Right cardiac atrium (tissue), 5 donors: ENCODE data around the gene RBKS. TPM values are rescaled to one million over a fixed set of nuclear protein-coding genes. Genes with fewer than 3 reads are reported as not detected.
"Not testable (repeated sequence)": the region's sequence is repeated elsewhere in the genome, so short reads cannot be mapped to it uniquely, and the experiment has no call there.

ENCODE experiments used
- ATAC-seq, 2 donors: fragments of 200-7000 bp; cut with Tn5 transposase; one replicate each; pipeline versions ENCODE4 v1.8.0 to v1.9.1; 2020; ENCODE audit warnings: moderate library complexity in 2 of 2, mild to moderate bottlenecking in 1 of 2
- DNase-seq, 3 donors: peaks; one replicate each; pipeline ENCODE4 v3.0.0-alpha.2; 2020
- H3K27ac ChIP-seq: one replicate; pipeline ENCODE4 v1.5.1; 2013; ENCODE audit warnings: mild to moderate bottlenecking, low read length, control low read depth, moderate library complexity
- H3K27me3 ChIP-seq: one replicate; pipeline ENCODE4 v1.6.1; 2013; ENCODE audit not compliant: control insufficient read depth, insufficient read depth
- H3K4me1 ChIP-seq: one replicate; pipeline ENCODE4 v1.6.1; 2013; ENCODE audit warnings: low read length; ENCODE audit not compliant: control insufficient read depth, insufficient read depth
- H3K4me3 ChIP-seq: one replicate; pipeline ENCODE4 v1.5.1; 2013; ENCODE audit warnings: low read length, control low read depth
- H3K9me3 ChIP-seq: one replicate; pipeline ENCODE4 v1.6.1; 2013; ENCODE audit warnings: low read length; ENCODE audit not compliant: control insufficient read depth
- WGBS: extraction: QIAGEN DNeasy Blood & Tissue Kit; methylation state at CpG from one replicate; pipeline ENCODE4 v1.1.7; 2013; 5-methylcytosine and 5-hydroxymethylcytosine counted together
- intact Hi-C, 4 donors: fragments of 100-400 bp; cut with DNase I; formaldehyde crosslinking; loops; one replicate each; pipeline versions ENCODE4 v1.11.0 to v1.14.0; 2022 to 2023
- polyA plus RNA-seq: library from polyadenylated mRNA; stranded (reverse); fragments of 200-250 nt; gene quantifications from one replicate; pipeline ENCODE4 v1.2.3, GENCODE V29; 2013
- total RNA-seq, 4 donors: library from RNA; stranded (reverse); fragmentation: NEBNext Ultra II Directional; extraction: Animal tissue kit (Norgen Biotek cat#: 25700); gene quantifications; one replicate each; pipeline ENCODE4 v1.2.1, GENCODE V29; 2021
- donor health status: healthy with polysubstance abuse.
- donor health status: DM: no; HTN: yes; CAD: no.
- donor health status: DM: no; HTN: no; CAD: no.
- donor health status: DM: no; HTN: yes; CAD: no; lungs with severe emphysema.
- donor health status: DM: yes; HTN: yes; CAD: no.

The RBKS gene
- total and polyA plus RNA-seq, 5 donors: 1.4 to 3.9 (median 2.6) TPM

- intact Hi-C loops: no loop called here
- WGBS: 89% methylated on average over 3 of the region's 3 CpGs
- no peak overlapping the region for H3K27ac ChIP-seq
These were observed 127.0 kb downstream of the RBKS start for GRCh38 chr2:27762951-27763906.

GRCh38 chr2:27756544-27757498, 133.4 kb downstream of the RBKS start:
- peak; percentile 69 to 78 (median 78) for DNase-seq
- Histone ChIP-seq H3K27ac (no peak overlapping the region), H3K27me3 (no peaks in the 10 kb centered on the region), H3K4me1 (no peaks in the 10 kb centered on the region), H3K4me3 (no peak overlapping the region), H3K9me3 (no peaks in the 10 kb centered on the region)
- intact Hi-C loops: loop anchor here in 2 of 4 donors (10.0 kb wide), 2 partner anchors 638 to 698 kb away; partner anchors contain the start of gene FOSL2 (in 2 of the 2)
- ATAC-seq: peak; percentile 68 to 83
- 69% methylated on average over 8 of the region's 8 CpGs for WGBS

More at GRCh38 chr2:27762951-27763906, 127.0 kb downstream of the RBKS start:
- no peak for DNase-seq
- Histone ChIP-seq H3K9me3 (no peaks in the 10 kb centered on the region), H3K4me1 (no peaks in the 10 kb centered on the region), H3K27me3 (no peaks in the 10 kb centered on the region), H3K4me3 (no peak overlapping the region)
- no peak for ATAC-seq

- Histone ChIP-seq H3K4me3 (no peak overlapping the region), H3K4me1 (no peaks in the 10 kb centered on the region), H3K9me3 (no peaks in the 10 kb centered on the region), H3K27me3 (no peaks in the 10 kb centered on the region), H3K27ac (no peak overlapping the region)
- intact Hi-C loops: loop anchor here in 2 of 4 donors (10.0 kb wide), 2 partner anchors 639 to 699 kb away; partner anchors contain the start of gene FOSL2 (in 2 of the 2)
- DNase-seq (no peak), ATAC-seq (no peak)
- WGBS: 83% methylated on average over 3 of the region's 3 CpGs
These were observed 134.1 kb downstream of the RBKS start for GRCh38 chr2:27756091-27756490.

GRCh38 chr2:27754831-27755230, 135.4 kb downstream of the RBKS start:
- Histone ChIP-seq H3K27me3 (no peaks in the 10 kb centered on the region), H3K9me3 (no peaks in the 10 kb centered on the region), H3K27ac (no peak overlapping the region), H3K4me1 (no peaks in the 10 kb centered on the region), H3K4me3 (no peak overlapping the region)
- no peak for DNase-seq
- no peak for ATAC-seq
- intact Hi-C loops: loop anchor here in 2 of 4 donors (10.0 kb wide), 2 partner anchors 640 to 700 kb away; partner anchors contain the start of gene FOSL2 (in 2 of the 2)
- WGBS: 90% methylated on average over 5 of the region's 5 CpGs

- Histone ChIP-seq H3K9me3 (no peaks in the 10 kb centered on the region), H3K27me3 (no peaks in the 10 kb centered on the region), H3K27ac (no peak overlapping the region), H3K4me3 (no peak overlapping the region), H3K4me1 (no peaks in the 10 kb centered on the region)
- ATAC-seq (peak; percentile 74 to 83), DNase-seq (peak; percentile 80 to 92 (median 89))
- intact Hi-C loops: loop anchor here in 2 of 4 donors (10.0 kb wide), 2 partner anchors 641 to 701 kb away; partner anchors contain the start of gene FOSL2 (in 2 of the 2)
- WGBS: 31% methylated on average over 4 of the region's 4 CpGs
These were observed 136.0 kb downstream of the RBKS start for GRCh38 chr2:27754138-27754588.

- Histone ChIP-seq H3K4me1 (no peaks in the 10 kb centered on the region), H3K4me3 (no peak overlapping the region), H3K27ac (no peak overlapping the region), H3K27me3 (no peaks in the 10 kb centered on the region), H3K9me3 (peaks cover 2% of the 10 kb centered on the region)
- WGBS: 66% methylated on average over 16 of the region's 16 CpGs
- DNase-seq (peak in 1 of 3 donors; percentile 46), ATAC-seq (peak in 1 of 2 donors; percentile 46)
- intact Hi-C loops: loop anchor here in 2 of 4 donors (10.0 kb wide), 2 partner anchors 642 to 702 kb away; partner anchors contain the start of gene FOSL2 (in 2 of the 2)
These were observed 137.5 kb downstream of the RBKS start for GRCh38 chr2:27752551-27753237.

- H3K9me3 ChIP-seq: peaks cover 2% of the 10 kb centered on the region
- no peak overlapping the region for H3K4me3 ChIP-seq
- DNase-seq (no peak), ATAC-seq (no peak)
- no peaks in the 10 kb centered on the region for H3K4me1 ChIP-seq
- 86% methylated on average over 6 of the region's 6 CpGs for WGBS
- no peaks in the 10 kb centered on the region for H3K27me3 ChIP-seq
- intact Hi-C loops: loop anchor here in 2 of 4 donors (10.0 kb wide), 2 partner anchors 643 to 703 kb away; partner anchors contain the start of gene FOSL2 (in 2 of the 2)
- H3K27ac ChIP-seq: no peak overlapping the region
These were observed 138.8 kb downstream of the RBKS start for GRCh38 chr2:27751377-27751776.

- DNase-seq, H3K9me3 ChIP-seq, H3K4me1 ChIP-seq, H3K27me3 ChIP-seq, ATAC-seq, intact Hi-C loops, H3K4me3 ChIP-seq: not testable (repeated sequence)
- peak overlapping the region; percentile 6 for H3K27ac ChIP-seq
- 80% methylated on average over 2 of the region's 2 CpGs for WGBS
These were observed 141.2 kb downstream of the RBKS start for GRCh38 chr2:27748803-27749554.

- Histone ChIP-seq H3K9me3 (peaks cover 2% of the 10 kb centered on the region), H3K4me1 (no peaks in the 10 kb centered on the region), H3K4me3 (no peak overlapping the region), H3K27me3 (no peaks in the 10 kb centered on the region), H3K27ac (peak overlapping the region; percentile 47)
- intact Hi-C loops: no loop called here
- ATAC-seq: peak; percentile 81 to 89
- WGBS: 62% methylated on average over 6 of the region's 6 CpGs
- DNase-seq: no peak
These were observed 142.3 kb downstream of the RBKS start for GRCh38 chr2:27747827-27748352.
